ENCODE data around the gene GOLGA6L2.
"Not testable (repeated sequence)": the region's sequence is repeated elsewhere in the genome, so short reads cannot be mapped to it uniquely, and the experiment has no call there.

Gene GOLGA6L2

GRCh38 chr15:23447107-23447500 lies at the start of gene GOLGA6L2:
Gene GOLGA6L2 (minus strand): TSS chr15:23447243. CDS start chr15:23447181, 62 bp downstream.
- no peak for DNase-seq

DNA sequence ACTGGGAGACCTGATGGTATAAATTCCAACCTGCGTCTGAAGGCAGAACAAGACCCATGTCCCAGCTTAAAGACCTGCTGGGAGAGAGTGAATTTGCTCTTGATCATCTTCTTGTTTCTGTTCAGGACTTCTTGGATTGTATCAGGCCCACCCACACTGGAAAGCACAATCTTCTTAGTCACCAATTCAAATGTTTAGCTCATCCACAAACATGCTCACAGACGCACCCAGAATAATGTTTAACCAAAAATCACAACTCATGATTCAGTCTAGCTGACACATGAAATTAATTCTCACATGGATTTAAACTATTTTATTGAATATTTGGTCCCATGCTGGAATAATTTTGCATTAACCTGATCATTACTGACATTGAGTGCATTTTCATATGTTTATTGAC lies 37.8 kb upstream of the GOLGA6L2 start:
- DNase-seq, result no peak

GRCh38 chr15:23483821-23484299 lies 36.8 kb upstream of the GOLGA6L2 start:
- no peak for DNase-seq

- DNase-seq, result no peak
Observed at GRCh38 chr15:23482764-23483489, 35.9 kb upstream of the GOLGA6L2 start.

GRCh38 chr15:23482228-23482627 lies 35.2 kb upstream of the GOLGA6L2 start:
- DNase-seq, result no peak

- DNase-seq, result no peak
Observed at GRCh38 chr15:23477920-23478319, 30.9 kb upstream of the GOLGA6L2 start.

DNA sequence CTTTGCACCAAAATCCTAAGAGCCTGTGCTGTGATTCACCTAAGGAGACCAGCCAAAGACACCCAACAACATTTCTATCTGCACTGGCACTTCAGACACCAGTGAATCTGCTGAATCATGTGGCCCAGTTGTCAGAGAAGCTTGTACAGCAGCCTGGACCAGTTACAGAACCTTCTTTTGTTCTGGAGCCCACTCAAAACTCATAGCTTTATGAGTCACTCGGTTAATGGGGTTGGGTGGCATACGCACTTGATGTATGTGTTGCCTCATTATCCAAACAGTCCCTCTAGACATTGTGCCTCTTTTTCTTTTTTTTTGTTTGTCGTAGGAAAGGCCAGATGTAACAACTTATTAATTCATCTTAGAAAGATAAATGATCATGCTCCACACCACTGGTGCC lies 25.6 kb upstream of the GOLGA6L2 start:
- no peak for DNase-seq

DNA sequence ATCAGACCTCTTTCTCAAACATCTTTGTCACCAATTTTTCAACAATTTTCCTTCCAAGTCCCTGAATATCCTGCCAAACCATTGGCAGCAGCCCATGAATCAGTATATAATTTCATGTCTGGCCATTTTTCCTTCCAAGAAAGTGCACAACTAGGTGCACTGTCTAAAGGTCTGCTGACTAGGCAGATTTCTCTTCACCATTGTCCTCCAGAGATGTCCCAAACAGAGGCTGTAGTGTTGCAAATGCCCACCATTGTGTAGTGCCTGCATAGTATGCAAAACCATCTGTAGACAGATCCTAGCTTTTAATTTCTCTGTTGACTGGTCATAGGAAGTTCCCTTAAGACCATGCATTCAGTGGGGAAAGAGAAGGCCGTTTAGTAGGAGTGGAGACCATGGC lies 25.0 kb upstream of the GOLGA6L2 start:
- DNase-seq, result no peak

- DNase-seq, result no peak
Observed at GRCh38 chr15:23467110-23467600, 20.1 kb upstream of the GOLGA6L2 start.

DNA sequence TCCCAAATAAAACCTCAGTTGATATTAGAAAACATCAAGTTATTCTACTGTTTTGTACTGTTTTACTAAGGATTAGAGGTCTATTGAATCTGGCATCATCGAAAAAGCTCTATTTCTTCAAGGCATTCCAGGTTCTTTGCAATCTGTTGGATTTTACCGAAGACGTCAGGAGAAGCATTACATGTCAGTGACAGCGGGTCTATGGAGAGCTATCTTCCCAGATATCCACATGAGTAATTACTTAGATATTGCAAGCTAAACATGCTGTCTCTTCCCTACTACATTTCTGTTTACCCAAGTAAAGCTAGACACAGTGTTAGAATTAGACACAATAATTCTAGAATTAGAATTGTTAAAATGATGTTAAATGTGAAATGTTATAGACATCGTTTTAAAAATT lies 10.8 kb upstream of the GOLGA6L2 start:
- no peak for DNase-seq

DNA sequence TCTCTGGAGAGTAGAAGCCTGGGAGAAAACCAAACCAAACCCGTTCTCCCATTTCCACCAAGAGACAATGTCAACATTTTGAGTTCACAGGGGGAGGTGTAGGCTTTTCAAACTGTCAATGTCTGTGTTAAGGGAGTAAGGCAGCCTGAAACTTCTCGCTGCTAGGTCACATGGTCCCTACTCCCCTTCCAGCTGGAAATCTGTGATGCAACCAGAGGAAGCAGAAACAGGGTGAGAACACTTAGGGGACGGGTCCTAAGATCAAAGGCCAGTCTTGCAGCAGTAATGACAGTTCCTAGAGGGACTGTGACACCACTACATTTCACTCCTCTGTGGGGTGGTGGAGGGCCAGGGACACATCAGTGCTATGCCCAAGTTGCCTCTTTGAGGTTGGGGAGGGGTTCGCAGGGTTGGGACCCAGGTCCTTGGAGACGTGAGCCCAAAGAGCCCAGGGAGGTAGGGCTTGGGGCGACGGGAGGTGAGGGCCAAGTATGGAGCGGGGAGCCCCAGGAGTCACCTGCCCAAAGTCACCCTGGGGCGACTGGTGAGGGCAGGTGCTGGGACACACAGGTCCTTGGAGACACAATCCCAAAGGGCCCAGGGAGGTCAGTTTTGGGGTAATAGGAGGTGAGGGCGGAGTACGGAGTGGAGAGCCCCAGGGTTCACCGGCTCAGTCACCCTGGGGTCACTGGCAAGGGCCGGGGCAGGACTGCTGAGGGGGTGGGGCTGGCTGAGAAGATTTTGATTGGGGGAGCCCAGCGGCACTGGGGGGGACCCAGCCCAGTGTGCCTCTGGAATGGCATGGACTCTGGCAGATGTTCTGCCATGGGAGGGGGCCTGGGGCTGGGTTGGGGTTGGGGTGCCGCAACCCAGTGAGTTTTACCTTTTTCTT lies 582 bp downstream of the GOLGA6L2 start:
- no peak for DNase-seq

DNA sequence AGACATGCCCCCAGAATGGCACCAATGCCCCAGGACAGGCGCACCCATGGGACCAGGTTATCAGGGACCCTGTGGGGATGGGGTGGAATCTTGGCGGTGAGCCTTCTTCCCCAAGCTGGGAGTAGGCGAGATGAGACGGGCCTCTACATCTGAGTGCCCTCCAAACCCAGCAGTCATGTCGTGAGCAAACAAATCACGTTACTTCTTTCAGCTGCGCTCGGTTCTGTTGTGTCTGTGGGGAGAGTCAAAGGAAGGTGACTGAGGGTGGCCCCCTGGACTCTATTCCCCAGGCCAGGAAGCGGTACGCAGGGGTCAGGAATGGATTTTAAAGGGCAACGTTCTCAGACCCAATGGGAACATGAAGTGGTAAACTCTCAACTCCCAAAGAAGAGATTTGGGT lies 2.8 kb downstream of the GOLGA6L2 start:
- DNase-seq, result no peak

GRCh38 chr15:23441204-23441603 lies 5.8 kb downstream of the GOLGA6L2 start:
- DNase-seq, result no peak

GRCh38 chr15:23440596-23440995 lies 6.4 kb downstream of the GOLGA6L2 start:
- DNase-seq, result no peak

DNA sequence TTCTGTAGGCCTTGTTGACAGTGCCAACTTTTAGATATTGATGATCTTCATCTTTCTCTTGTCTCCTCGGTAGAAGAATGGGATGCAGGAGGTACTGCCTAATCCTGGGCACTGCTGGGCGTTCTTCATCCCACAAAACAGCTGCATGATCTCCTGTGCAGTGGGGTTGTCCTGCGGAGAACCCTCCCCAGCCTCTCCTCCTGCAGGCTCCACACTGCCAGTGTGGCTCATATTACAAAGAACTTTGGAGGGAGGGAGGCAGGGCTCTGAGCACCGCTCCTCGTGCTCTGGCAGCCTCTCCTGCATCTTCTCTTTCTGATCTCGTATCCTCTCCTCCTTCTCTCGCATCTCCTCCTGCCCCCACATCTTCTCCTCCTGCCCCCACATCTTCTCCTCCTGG lies 7.5 kb downstream of the GOLGA6L2 start:
- DNase-seq, result no peak

DNA sequence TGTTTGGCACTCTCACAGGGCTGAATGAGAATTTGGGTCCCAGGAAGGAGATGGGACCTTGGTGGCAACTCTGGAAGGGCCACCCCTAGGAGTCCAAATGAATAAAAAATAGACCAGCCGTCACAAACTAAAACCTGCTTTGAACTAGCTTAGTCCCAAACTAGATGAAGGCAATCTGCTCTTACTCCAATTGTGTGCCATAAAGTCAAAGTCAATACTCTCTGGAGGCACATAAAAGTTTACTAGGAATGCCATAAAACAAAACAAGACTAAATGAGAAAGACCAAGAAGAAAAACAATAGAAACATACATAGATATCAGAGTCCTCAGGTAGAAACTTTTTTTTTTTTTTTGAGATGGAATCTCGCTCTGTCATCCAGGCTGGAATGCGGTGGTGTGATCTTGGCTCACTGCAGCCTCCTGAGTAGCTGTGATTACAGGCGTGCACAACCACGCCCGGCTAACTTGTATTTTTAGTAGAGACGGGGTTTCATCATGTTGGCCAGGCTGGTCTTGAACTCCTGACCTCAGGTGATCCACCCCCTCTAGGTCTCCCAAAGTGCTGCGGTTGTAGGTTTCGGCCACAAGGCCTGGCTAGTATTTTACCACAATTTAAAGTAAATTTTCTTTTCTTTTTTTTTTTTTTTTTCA lies 8.1 kb downstream of the GOLGA6L2 start:
- no peak for DNase-seq

GRCh38 chr15:23437673-23438072 lies 9.4 kb downstream of the GOLGA6L2 start:
- DNase-seq, result no peak

- DNase-seq, result no peak
Observed at GRCh38 chr15:23437146-23437545, 9.9 kb downstream of the GOLGA6L2 start.

DNA sequence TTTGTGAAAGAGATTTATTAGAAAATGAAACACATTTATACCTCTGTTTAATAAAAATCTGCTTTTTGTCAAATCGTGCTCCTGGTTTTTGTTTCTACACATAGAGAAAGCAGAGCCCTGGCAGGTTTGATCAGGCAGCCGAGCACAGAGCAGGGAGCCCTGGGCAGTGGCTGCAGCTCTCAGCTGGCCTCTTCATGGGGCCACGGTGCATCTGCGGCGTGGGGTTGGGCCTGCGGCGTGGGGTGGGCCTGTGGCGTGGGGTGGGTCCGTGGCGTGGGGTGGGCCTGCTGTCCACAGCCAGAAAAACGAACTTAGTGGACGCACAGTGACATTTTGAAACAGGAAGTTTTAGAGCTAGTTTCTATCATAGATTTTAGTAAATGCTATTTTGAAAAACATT lies 10.6 kb downstream of the GOLGA6L2 start:
- no peak for DNase-seq

DNA sequence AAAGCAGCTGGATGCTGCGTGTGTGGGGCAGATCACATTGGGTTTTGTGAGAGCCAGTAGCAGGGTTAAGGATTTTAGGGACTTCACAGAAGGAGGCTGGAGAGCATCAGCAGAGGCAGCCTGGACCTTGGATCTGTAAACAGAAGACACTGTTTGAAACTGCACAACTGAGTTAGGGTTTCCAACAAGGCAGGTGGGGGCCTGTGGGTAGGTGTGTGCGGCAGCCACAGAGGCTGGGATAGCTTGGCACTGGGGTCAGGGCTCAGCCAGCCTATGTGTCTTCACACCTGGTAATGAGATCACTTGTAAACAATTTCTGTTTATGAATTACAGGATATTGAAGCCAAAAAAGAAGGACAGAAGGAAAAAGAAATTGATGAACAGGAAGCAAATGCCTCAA lies 12.3 kb downstream of the GOLGA6L2 start:
- DNase-seq, result not testable (repeated sequence)

- not testable (repeated sequence) for DNase-seq
Observed at GRCh38 chr15:23425327-23425726, 21.7 kb downstream of the GOLGA6L2 start.

DNA sequence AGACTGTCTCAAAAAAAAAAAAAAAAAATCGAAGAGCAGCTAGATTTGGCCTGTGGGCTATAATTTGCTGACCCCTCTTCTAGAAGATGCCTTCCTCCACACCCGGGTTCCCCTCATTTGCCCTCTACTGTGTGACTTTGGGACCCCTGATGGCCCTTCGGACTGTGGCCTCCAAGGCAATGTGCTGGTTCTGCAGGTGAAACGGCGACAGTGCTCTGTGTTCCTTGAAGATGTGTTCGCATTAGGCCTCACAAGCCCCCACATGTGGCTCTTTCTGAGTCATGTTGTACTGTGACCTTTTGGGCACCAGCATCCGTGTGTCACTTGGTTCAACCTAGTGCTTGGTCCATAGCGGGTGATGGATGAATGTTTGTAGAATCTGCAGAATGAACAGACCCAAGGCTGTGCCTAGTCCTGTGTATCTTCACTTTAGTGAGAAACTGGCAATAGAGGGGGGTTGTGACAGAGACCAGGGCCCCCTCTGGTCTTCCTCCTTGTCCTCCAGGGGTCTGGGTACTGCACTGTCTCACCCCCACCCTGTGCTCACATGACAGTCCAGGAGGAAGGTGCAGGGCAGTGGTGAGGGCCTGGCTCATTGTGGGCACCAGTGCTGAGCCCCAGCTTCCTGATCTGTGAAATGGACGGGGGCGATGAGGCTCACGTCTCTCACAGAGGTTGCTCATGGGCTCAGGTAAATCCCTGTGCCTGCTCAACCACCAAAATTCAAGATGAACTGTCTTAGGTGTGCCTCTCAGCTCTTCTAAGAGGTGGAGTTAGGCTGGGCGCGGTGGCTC lies 22.7 kb downstream of the GOLGA6L2 start:
- DNase-seq, result no peak

Data from DMS 273 treated with DMSO at 0.1 percent for 48 hours (cell line).